UCSD-AML1 (cell line): Measurements from ENCODE around the gene ERMARD.

ENCODE experiments used
- DNase-seq: peaks from one replicate; lab custom pipeline; 2025; ENCODE audit not compliant: unreplicated experiment; lab: John Stamatoyannopoulos, UW

The ERMARD gene

GRCh38 chr6:169824848-169825557, 73.6 kb downstream of the ERMARD start:
- no peak for DNase-seq

GRCh38 chr6:169825558-169826225, 74.3 kb downstream of the ERMARD start:
- DNase-seq = no peak

- DNase-seq = no peak
Observed at GRCh38 chr6:169826697-169827096, 75.3 kb downstream of the ERMARD start.

- DNase-seq = no peak
Observed at GRCh38 chr6:169827290-169827717, 75.9 kb downstream of the ERMARD start.

- no peak for DNase-seq
Observed at GRCh38 chr6:169828176-169828575, 76.8 kb downstream of the ERMARD start.

- DNase-seq = no peak
Observed at GRCh38 chr6:169829786-169830185, 78.4 kb downstream of the ERMARD start.

GRCh38 chr6:169830876-169831275, 79.5 kb downstream of the ERMARD start:
- DNase-seq = no peak
